CD4-positive, alpha-beta T cell treated with Interferon alpha-2 for 1 hour (primary cell): ENCODE measurements around the gene IRS1.
"Not testable (repeated sequence)": the region's sequence is repeated elsewhere in the genome, so short reads cannot be mapped to it uniquely, and the experiment has no call there.

Experiments
- DNase-seq, 2 donors: peaks; one replicate each; pipeline ENCODE4 v3.0.0-alpha.2; 2020 to 2022

The IRS1 gene

GRCh38 chr2:226799211-226799975, at the start of gene IRS1:
IRS1 (minus strand) TSS chr2:226799820; CDS start chr2:226798738, 1,082 bp downstream.
- DNase-seq, result peak; percentile 54 to 67

GRCh38 chr2:226849349-226849748, 49.7 kb upstream of the IRS1 start:
- DNase-seq, result no peak

GRCh38 chr2:226847511-226847910, 47.9 kb upstream of the IRS1 start:
- DNase-seq, result no peak

- DNase-seq, result no peak
These were observed 47.5 kb upstream of the IRS1 start for GRCh38 chr2:226847090-226847489.

GRCh38 chr2:226845386-226846116, 45.9 kb upstream of the IRS1 start:
- no peak for DNase-seq

- not testable (repeated sequence) for DNase-seq
These were observed 43.4 kb upstream of the IRS1 start for GRCh38 chr2:226843001-226843400.

- DNase-seq, result peak in 1 of 2 donors; percentile 38
These were observed 40.3 kb upstream of the IRS1 start for GRCh38 chr2:226839951-226840350.

- peak in 1 of 2 donors; percentile 53 for DNase-seq
These were observed 39.5 kb upstream of the IRS1 start for GRCh38 chr2:226839161-226839560.

GRCh38 chr2:226838722-226839121, 39.1 kb upstream of the IRS1 start:
- DNase-seq, result peak in 1 of 2 donors; percentile 37

GRCh38 chr2:226837787-226838603, 38.4 kb upstream of the IRS1 start:
- peak in 1 of 2 donors; percentile 53 for DNase-seq

GRCh38 chr2:226837334-226837733, 37.7 kb upstream of the IRS1 start:
- DNase-seq, result peak in 1 of 2 donors; percentile 6

- DNase-seq, result no peak
These were observed 36.9 kb upstream of the IRS1 start for GRCh38 chr2:226836548-226836885.

GRCh38 chr2:226835796-226836547, 36.4 kb upstream of the IRS1 start, which contains the start of gene RHBDD1:
RHBDD1 (plus strand) TSS chr2:226836054; CDS start chr2:226864694, 28,640 bp downstream.
- peak; percentile 93 to 94 for DNase-seq

GRCh38 chr2:226835420-226835795, 35.8 kb upstream of the IRS1 start:
- DNase-seq, result no peak

GRCh38 chr2:226834880-226835279, 35.3 kb upstream of the IRS1 start:
- DNase-seq, result not testable (repeated sequence)

- no peak for DNase-seq
These were observed 32.4 kb upstream of the IRS1 start for GRCh38 chr2:226832061-226832460.

- no peak for DNase-seq
These were observed 31.6 kb upstream of the IRS1 start for GRCh38 chr2:226831266-226831665.

GRCh38 chr2:226829721-226830631, 30.4 kb upstream of the IRS1 start:
- no peak for DNase-seq

- no peak for DNase-seq
These were observed 28.6 kb upstream of the IRS1 start for GRCh38 chr2:226828191-226828590.

GRCh38 chr2:226825056-226825455, 25.4 kb upstream of the IRS1 start:
- no peak for DNase-seq

GRCh38 chr2:226818930-226819329, 19.3 kb upstream of the IRS1 start:
- DNase-seq, result no peak
